Kidney (tissue), 14 donors: ENCODE data around the gene GADD45G. TPM values are rescaled to one million over a fixed set of nuclear protein-coding genes. Genes with fewer than 3 reads are reported as not detected.

ENCODE experiments used
- DNase-seq, 5 donors: peaks; one replicate each; pipeline ENCODE4 v3.0.0-alpha.2; 2013 to 2020
- FAIRE-seq: peaks from 2 replicates; lab custom pipeline; 2012; peaks lifted over from hg19 to GRCh38; lab: Jason Lieb, UNC
- H3K27ac ChIP-seq, 2 donors: one replicate each; pipeline ENCODE4 v1.7.0; 2013; ENCODE audit warnings: low read depth in 2 of 2, low read length in 2 of 2, inconsistent platforms in 1 of 2
- H3K27me3 ChIP-seq: one replicate; pipeline ENCODE4 v1.7.1; 2013; ENCODE audit warnings: low read length, inconsistent platforms; ENCODE audit not compliant: control insufficient read depth, insufficient read depth
- H3K36me3 ChIP-seq, 3 donors: one replicate each; pipeline versions ENCODE4 v1.7.0 to v1.7.1; 2013; ENCODE audit warnings: low read length in 3 of 3, control low read depth in 1 of 3, inconsistent platforms in 1 of 3; ENCODE audit not compliant: insufficient read depth in 3 of 3, control insufficient read depth in 2 of 3
- H3K4me1 ChIP-seq, 3 donors: one replicate each; pipeline versions ENCODE4 v1.7.0 to v1.7.1; 2013; ENCODE audit warnings: low read length in 3 of 3, inconsistent platforms in 1 of 3, low read depth in 1 of 3; ENCODE audit not compliant: control insufficient read depth in 2 of 3, insufficient read depth in 2 of 3
- H3K4me3 ChIP-seq, 3 donors: one replicate each; pipeline versions ENCODE4 v1.7.0 to v1.8.1; 2013; ENCODE audit warnings: low read length in 3 of 3, control low read depth in 1 of 3, inconsistent platforms in 1 of 3
- H3K9ac ChIP-seq, 3 donors: one replicate each; pipeline versions ENCODE4 v1.7.0 to v1.7.1; 2013; ENCODE audit warnings: low read length in 3 of 3, control low read depth in 1 of 3, inconsistent platforms in 1 of 3
- H3K9me3 ChIP-seq, 3 donors: one replicate each; pipeline versions ENCODE4 v1.7.0 to v1.7.1; 2013; ENCODE audit warnings: low read length in 3 of 3, control low read depth in 1 of 3, inconsistent platforms in 1 of 3; ENCODE audit not compliant: control insufficient read depth in 2 of 3, insufficient read depth in 1 of 3
- intact Hi-C: fragments of 100-400 bp; cut with DNase I; formaldehyde crosslinking; loops from one replicate; pipeline ENCODE4 v1.11.1; 2022
- polyA plus RNA-seq: library from polyadenylated mRNA; stranded (reverse); fragments of 350-450 nt; fragmentation: Illumina TruSeq; extraction: RNeasy Lipid Tissue Mini Kit (QIAGEN cat#74804); gene quantifications from one replicate; pipeline ENCODE4 v1.2.3, GENCODE V29; 2014; ENCODE audit warnings: low read depth, low replicate concordance; ENCODE audit not compliant: insufficient read depth
- total RNA-seq: library from RNA; stranded (reverse); fragmentation: NEBNext Ultra II Directional; extraction: Animal tissue kit (Norgen Biotek cat#: 25700); gene quantifications from one replicate; pipeline ENCODE4 v1.2.1, GENCODE V29; 2021
- TF ChIP-seq, protein P1 (sequence below): IDR thresholded peaks from 3 replicates; pipeline ENCODE4 v1.5.1; 2012; ENCODE audit warnings: mild to moderate bottlenecking, moderate library complexity, borderline replicate concordance; ENCODE audit not compliant: insufficient read depth; ENCODE audit errors: extremely low read depth
- donor health status: control.
- donor health status: control.
- donor health status: control.
- donor health status: control.
- donor health status: control.
- donor health status: DM: yes; HTN: yes; CAD: no.
- donor health status: Normal renal cell carcinoma (clear cell type).

The GADD45G gene
- total and polyA plus RNA-seq, 2 donors from 2014 or later, result 7.3 to 48.4 TPM

DNA sequence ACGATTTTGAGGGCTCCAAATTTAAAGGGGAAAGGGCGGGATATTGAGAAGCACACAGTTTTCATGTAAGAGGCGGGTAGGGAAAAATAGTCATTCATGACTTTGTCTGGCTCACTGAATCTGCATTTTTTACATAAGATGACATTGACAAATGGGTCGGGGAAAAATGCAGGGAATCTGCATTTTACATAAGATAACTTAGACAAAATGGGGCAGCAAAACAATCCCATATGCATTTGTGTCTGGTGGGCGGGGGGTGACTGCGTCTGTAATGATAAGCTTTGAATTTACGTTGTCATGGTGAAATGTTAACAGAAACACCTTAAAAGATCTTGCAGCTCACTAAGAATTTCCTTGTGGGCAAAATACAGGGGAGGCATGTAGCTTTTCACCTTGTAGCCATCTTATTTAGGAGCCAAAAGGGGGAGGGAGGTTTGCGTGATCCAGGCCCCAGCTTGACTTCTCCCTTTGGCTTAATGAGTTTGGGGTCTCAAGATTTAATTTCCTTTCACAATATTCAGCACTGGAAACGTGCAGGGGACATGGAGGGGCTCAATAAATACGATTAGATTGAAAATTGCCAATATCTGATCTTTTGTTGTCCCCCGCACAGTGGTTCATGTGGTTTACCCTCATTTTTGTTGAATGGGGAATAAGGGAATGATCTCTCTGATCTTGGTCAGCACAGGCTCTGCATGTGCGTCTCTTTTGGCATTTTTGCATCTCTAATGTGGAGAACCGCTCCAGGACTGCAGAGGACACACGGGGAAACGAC, 41.1 kb upstream of the GADD45G start:
- Histone ChIP-seq H3K4me1 (peaks cover 6 to 35% (median 21%) of the 10 kb centered on the region in 3 donors), H3K36me3 (no peaks in the 10 kb centered on the region), H3K27ac (peak overlapping the region; percentile 15 to 76), H3K9ac (no peak overlapping the region), H3K27me3 (no peaks in the 10 kb centered on the region), H3K9me3 (no peaks in the 10 kb centered on the region), H3K4me3 (no peak overlapping the region)
- intact Hi-C loops, result no loop called here
- TF ChIP-seq, protein P1, sequence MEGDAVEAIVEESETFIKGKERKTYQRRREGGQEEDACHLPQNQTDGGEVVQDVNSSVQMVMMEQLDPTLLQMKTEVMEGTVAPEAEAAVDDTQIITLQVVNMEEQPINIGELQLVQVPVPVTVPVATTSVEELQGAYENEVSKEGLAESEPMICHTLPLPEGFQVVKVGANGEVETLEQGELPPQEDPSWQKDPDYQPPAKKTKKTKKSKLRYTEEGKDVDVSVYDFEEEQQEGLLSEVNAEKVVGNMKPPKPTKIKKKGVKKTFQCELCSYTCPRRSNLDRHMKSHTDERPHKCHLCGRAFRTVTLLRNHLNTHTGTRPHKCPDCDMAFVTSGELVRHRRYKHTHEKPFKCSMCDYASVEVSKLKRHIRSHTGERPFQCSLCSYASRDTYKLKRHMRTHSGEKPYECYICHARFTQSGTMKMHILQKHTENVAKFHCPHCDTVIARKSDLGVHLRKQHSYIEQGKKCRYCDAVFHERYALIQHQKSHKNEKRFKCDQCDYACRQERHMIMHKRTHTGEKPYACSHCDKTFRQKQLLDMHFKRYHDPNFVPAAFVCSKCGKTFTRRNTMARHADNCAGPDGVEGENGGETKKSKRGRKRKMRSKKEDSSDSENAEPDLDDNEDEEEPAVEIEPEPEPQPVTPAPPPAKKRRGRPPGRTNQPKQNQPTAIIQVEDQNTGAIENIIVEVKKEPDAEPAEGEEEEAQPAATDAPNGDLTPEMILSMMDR, result no peak
- DNase-seq (no peak), FAIRE-seq (no peak)

DNA sequence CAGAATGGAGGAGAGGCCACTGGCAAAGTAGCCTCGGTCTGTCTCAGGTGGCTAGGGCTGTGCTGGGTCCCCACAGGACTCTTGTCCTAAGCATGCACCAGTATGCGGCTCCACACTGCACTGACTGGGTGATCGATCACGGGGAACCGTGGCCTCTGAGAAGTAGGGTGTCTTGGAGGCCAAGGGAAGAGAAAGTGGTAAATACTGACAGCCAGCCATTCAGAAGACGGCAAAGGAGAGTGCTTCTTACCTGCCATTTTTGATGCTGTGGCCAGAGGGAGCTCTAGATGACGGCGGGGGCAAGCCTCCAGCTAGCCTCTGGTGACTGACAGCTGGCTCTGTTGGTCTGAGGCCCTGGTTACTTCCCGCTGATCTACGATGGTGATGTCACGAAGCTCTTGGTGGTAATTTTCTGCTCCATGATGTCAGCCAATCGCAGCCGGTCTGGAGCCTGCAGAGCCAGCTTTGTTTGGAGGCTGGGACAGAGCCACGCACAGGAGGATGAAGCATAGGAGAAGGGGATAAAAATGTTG, 40.4 kb upstream of the GADD45G start:
- Histone ChIP-seq H3K27me3 (no peaks in the 10 kb centered on the region), H3K36me3 (no peaks in the 10 kb centered on the region), H3K9ac (no peak overlapping the region), H3K4me1 (peaks cover 6 to 40% (median 24%) of the 10 kb centered on the region in 3 donors), H3K9me3 (no peaks in the 10 kb centered on the region), H3K4me3 (no peak overlapping the region), H3K27ac (peak overlapping the region in 1 of 2 donors; percentile 76)
- FAIRE-seq, result no peak
- DNase-seq, result peak in 1 of 5 donors; percentile 22
- TF ChIP-seq, protein P1, result no peak
- intact Hi-C loops, result no loop called here

DNA sequence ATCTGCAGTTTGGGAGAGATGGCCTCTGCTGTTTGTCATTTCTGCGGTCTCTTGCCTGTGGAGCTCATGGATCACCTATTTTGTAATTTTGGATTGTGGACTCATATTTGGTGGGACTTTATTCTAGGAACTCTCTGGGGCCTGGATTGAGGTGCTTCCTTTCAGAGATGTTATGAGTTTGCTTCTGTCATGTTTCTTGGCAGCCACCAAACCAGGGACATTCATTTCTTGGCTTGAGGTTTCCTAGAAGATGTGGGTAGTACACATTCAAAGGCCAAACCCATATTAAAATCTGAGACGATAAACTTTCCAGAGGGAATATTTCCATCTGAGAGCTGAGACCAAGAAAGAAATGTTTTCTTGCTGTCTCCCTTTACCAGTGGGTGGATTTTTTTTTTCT, 37.2 kb upstream of the GADD45G start:
- TF ChIP-seq, protein P1, result no peak
- FAIRE-seq, result no peak
- intact Hi-C loops, result no loop called here
- Histone ChIP-seq H3K27ac (no peak overlapping the region), H3K4me3 (no peak overlapping the region), H3K4me1 (peaks cover 4 to 40% (median 18%) of the 10 kb centered on the region in 3 donors), H3K36me3 (no peaks in the 10 kb centered on the region), H3K9ac (no peak overlapping the region), H3K27me3 (no peaks in the 10 kb centered on the region), H3K9me3 (no peaks in the 10 kb centered on the region)
- DNase-seq, result no peak
